GM19193 (cell line): ENCODE measurements around the gene CBX7.

ENCODE experiments used
- POLR2A ChIP-seq: IDR thresholded peaks from 4 replicates; pipeline ENCODE4 v1.6.1; 2011; ENCODE audit not compliant: insufficient read depth, insufficient read length; ENCODE audit errors: extremely low read depth

Gene CBX7

GRCh38 chr22:39152511-39153219, at the start of gene CBX7:
TSS of gene CBX7 (minus strand) at chr22:39152680. CDS start at chr22:39152444, 236 bp downstream.
- TF ChIP-seq POLR2A, result peak; percentile 23

GRCh38 chr22:39197578-39197977, 45.1 kb upstream of the CBX7 start:
- no peak for TF ChIP-seq POLR2A

- TF ChIP-seq POLR2A, result no peak
These were observed 41.6 kb upstream of the CBX7 start for GRCh38 chr22:39194098-39194497.

- no peak for TF ChIP-seq POLR2A
These were observed 36.3 kb upstream of the CBX7 start for GRCh38 chr22:39188809-39189208.

GRCh38 chr22:39185601-39186012, 33.1 kb upstream of the CBX7 start:
- TF ChIP-seq POLR2A, result no peak

- no peak for TF ChIP-seq POLR2A
These were observed 32.4 kb upstream of the CBX7 start for GRCh38 chr22:39184586-39185577.

GRCh38 chr22:39183991-39184585, 31.6 kb upstream of the CBX7 start:
- TF ChIP-seq POLR2A, result no peak

GRCh38 chr22:39182478-39183030, 30.1 kb upstream of the CBX7 start:
- no peak for TF ChIP-seq POLR2A

GRCh38 chr22:39181778-39182177, 29.3 kb upstream of the CBX7 start:
- TF ChIP-seq POLR2A, result no peak

GRCh38 chr22:39181356-39181755, 28.9 kb upstream of the CBX7 start:
- TF ChIP-seq POLR2A, result no peak

GRCh38 chr22:39179841-39180335, 27.4 kb upstream of the CBX7 start:
- TF ChIP-seq POLR2A, result no peak

- no peak for TF ChIP-seq POLR2A
These were observed 26.9 kb upstream of the CBX7 start for GRCh38 chr22:39179401-39179827.

GRCh38 chr22:39178206-39179111, 26.0 kb upstream of the CBX7 start:
- TF ChIP-seq POLR2A, result no peak

- no peak for TF ChIP-seq POLR2A
These were observed 25.3 kb upstream of the CBX7 start for GRCh38 chr22:39177791-39178190.
